ENCODE results near the gene ZBTB39.

ZBTB39 gene

DNA sequence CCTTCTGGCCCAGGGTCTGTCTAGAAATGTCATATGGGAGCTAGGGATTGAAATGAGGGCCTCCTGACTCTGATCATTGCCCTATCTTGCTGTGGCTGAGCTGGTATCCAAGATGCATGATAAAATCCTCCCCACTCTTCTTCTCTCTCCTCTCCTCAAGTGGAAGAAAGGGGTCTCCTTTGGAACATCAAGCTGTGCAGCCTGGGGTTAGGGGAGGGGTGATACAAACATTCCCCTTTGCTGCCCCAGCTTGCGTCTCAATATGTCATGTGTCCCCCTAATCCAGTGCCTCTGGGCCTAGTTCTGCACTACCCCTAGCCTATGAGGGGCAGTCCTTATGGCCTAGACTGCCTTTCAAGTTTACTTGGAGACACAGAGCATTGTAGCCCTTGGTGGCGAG lies 57.5 kb downstream of the ZBTB39 start:
- H3K27me3 ChIP-seq (ENCODE audit: insufficient read depth, poor library complexity, severe bottlenecking), result no peaks in the 10 kb centered on the region
- no peak overlapping the region for H3K27ac ChIP-seq (ENCODE audit: poor library complexity, severe bottlenecking)
- DNase-seq (ENCODE audit: low spot score), result no peak
- H3K4me1 ChIP-seq (ENCODE audit: insufficient read depth, poor library complexity, severe bottlenecking), result no peaks in the 10 kb centered on the region
- H3K36me3 ChIP-seq (ENCODE audit: low read depth), result no peaks in the 10 kb centered on the region
- ATAC-seq (ENCODE audit: low read depth), result no peak
- H3K9me3 ChIP-seq (ENCODE audit: severe bottlenecking), result no peaks in the 10 kb centered on the region
- H3K4me3 ChIP-seq (ENCODE audit: severe bottlenecking), result no peak overlapping the region
- TF ChIP-seq, protein P1, sequence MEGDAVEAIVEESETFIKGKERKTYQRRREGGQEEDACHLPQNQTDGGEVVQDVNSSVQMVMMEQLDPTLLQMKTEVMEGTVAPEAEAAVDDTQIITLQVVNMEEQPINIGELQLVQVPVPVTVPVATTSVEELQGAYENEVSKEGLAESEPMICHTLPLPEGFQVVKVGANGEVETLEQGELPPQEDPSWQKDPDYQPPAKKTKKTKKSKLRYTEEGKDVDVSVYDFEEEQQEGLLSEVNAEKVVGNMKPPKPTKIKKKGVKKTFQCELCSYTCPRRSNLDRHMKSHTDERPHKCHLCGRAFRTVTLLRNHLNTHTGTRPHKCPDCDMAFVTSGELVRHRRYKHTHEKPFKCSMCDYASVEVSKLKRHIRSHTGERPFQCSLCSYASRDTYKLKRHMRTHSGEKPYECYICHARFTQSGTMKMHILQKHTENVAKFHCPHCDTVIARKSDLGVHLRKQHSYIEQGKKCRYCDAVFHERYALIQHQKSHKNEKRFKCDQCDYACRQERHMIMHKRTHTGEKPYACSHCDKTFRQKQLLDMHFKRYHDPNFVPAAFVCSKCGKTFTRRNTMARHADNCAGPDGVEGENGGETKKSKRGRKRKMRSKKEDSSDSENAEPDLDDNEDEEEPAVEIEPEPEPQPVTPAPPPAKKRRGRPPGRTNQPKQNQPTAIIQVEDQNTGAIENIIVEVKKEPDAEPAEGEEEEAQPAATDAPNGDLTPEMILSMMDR (IDR thresholded peaks at IDR 0.05; ENCODE audit: poor library complexity, severe bottlenecking), result no peak
